SHP77 (cell line): Measurements from ENCODE around the gene EML6.

Experiments
- DNase-seq, 2 experiments: peaks; one replicate each; lab custom pipeline; 2025; lab: John Stamatoyannopoulos, UW

EML6 gene

DNA sequence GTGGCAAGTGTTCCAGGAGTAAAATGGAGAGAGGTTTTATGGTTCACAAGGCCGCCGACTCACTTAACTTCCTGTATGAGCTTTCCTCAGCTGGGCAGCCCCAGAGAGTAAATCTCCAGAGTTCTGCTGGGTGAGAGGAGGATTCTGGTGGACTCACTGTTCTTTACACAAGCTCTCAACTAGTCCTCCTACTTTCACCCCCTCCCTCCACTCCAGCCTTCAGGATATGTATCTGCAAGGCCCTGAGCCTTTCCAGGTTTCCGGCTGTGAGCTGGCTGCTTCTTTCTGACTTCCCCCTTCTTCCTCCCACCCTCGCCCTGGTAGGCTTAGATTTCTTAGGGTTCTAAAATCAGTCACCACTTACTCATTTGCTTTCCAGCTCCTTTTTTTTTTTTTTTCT, 34.0 kb downstream of the EML6 start:
- DNase-seq, result peak in 1 of 2 experiments; percentile 19

DNA sequence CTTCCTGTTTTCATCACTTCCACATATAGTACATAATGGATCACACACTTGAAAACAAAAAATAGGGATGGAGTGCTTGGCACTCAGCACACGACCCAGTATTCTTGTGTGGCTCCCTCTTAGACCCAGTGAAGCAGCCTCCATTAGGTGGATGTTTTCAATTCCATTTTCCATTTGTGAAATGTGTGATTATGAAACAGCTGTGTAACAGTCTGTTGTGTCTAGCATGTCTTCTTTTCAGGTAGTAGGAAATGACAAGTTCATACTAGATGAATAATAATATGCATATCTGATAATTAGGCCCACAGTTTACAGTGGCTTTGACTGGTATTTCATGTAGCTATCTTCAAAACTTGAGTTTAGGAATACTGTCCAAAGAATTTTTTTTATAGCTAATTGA, 35.5 kb downstream of the EML6 start:
- DNase-seq, result no peak

DNA sequence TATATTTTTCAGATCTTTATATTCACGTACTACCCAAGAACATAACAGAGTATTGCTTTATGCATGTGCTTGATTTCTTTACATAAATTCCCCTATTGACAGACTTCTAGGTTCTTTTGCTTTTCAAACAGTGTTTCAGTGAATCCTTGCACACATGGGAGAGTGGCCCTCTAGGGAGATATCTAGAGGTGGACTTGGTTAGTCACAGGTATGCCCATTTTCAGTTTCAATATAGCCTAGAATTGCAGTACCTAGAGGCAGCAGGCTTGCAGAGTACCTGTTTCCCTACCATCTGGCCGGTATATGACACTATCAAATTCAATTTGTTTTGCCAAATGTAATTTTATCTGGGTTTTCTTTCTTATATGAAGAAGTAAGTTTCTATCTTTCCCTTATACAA, 36.8 kb downstream of the EML6 start:
- DNase-seq, result no peak

DNA sequence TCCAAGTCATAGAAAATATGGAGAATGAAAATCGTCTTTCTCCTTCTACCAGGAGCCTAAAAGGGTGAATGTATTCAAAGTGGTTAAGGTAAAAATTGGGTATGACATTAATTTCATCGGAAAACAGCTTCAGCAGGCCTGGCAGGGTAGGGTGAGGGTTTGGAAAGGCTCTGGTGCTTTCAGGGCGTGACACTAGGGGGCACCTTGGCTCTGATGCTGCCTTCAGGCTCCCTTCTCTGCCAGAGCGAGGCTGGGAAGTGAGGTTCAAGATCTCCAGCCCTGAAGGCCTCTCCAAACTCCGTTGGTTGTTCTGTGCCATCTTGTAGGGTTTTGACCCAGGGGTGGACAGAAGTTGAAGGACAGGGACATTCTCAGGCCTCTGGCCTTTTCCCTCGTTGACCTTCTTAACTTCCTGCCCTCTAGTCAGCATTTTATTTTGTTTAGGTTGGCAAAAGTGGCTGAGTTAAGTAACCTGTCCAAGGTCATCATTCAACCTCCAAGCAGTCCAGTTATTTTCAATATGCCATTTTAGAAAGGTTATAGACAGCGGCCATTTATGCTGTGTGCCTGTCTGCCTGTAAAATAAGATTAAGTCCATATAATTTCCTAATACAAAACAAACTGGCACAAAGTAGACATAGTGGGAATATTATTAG, 40.3 kb downstream of the EML6 start:
- peak; percentile 17 to 52 for DNase-seq

DNA sequence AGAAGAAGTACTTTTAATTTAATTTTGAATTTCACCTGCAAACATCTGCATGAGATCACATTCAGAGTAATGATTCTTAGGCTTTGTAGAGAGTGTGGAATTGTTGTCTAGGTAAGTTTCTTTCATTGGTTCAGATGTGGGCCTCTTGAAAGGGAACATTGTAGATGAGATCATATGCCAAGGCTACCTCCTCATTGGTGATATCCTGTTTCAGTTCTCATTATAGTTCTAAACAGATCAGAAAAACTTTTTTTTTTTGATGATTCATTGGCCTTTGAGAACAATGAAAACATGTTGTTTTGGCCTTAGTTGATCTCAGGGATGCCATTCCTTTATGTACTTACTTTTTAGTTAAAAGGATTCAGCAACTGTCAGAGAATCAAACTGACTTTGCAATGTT, 44.5 kb downstream of the EML6 start:
- DNase-seq, result peak; percentile 46 to 52

DNA sequence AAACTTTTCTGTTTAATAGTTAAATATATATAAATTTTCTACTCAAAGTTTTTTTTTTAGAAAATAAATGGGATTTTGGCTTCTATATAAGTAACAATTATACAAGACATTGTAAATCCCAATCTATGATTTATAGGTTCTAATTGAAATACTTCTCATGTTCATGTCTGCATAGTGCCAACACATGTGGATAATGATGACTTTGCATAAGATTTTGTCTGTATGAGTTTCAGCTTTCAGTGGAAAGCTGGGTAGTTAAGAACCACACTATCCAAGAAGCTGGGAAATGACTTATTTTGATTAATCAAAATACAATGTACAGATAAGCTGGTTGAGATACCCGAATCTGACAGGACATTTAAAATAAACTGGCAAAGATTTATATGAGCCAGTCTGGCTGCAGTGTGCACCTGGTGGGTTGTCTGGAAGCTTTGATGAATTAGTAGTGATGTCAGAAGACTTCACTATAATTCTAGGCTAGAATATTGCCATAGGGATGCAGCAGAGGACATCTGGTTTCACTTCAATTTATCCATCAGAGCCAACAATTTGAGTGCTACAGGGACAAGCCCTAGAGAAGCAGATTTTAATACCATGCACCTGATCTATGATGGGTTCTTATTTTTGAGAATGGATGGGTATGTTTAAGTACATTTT, 45.4 kb downstream of the EML6 start:
- peak; percentile 96 to 97 for DNase-seq

DNA sequence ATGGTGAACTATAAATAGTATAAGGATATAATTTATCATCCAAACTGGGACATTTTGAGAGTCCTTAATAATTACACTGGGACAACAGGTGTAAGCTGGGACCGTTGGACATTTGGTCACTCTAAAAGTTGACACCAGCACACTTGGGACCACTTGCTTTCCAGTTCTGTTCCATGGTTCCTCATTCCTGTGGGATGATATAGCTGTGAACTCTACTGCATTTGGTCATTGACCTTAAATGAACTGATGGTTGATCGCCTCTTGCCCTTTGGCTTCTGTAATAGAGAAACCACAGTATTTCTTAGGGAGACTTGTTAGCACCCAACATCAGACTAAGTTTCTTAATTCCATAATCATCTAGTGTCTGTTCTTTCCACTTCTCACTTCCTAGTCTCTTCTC, 46.7 kb downstream of the EML6 start:
- DNase-seq, result no peak

DNA sequence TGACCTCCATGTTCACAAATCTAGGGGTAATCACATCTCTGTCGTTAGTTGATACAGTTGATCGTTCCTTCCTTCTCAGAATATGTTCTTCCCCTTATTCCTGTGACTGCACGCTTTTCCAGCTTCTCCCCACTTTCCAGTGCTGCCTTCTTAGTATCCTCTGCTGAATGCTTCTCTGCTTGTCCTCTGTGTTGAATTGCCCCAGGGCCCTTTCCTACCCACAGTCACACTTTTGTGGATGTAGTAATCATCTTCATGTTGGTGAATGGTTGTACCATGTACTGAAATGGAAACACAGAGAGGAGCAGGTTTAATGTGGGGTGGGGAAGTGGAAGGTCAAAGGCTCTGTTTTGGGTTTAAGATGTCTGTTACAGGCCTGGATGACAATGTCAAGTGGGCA, 47.2 kb downstream of the EML6 start:
- no peak for DNase-seq

DNA sequence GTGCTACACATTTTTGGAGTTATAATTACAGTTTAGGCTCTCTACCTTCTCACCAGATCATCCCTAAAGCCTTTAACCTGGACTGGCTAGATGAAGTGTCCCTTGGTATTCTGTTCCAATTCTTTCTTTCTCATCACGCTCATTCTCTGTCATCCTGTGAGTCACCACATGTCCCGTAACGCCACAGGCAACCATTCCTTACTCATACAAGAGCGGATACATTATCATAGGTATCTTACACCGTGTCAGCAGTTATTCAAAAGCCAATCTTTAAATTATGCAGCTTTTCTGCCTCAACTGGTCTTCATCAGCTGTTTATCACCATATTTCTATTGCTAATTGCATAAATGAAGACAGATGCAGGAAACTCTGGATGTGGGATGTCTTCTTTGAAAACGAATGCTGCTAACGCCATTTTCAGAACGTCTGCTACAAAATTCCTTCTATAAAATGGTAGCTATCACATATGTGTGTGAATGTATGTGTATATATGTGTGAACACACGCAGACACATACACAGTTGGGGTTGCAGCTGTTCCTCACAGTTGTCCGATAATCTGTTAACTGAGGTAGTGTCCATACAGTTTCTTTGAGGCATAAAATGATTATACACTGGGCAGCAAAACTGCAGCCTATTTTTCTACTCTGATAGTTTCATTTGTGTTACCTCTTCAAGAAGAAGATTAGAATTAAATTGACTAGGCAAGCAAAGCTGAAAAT, 47.9 kb downstream of the EML6 start:
- no peak for DNase-seq

DNA sequence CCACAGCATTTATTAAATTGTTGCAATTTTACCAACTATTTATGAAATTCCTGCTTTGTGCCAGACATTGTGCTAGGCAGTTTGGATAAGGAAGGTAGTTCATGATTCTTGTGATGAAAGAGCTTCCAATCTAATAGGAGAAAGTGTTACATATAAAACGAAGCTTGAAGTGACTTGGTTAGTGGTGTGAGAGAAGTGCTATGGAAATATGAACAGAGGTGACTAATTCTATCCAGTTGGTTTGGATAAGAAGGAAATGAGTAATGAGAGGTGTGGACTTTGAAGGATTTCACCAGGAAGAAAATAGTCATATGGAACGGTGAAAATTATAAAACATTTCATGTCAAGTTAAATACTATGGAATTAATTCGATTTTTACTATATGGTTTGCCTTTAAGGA, 48.6 kb downstream of the EML6 start:
- DNase-seq, result no peak

DNA sequence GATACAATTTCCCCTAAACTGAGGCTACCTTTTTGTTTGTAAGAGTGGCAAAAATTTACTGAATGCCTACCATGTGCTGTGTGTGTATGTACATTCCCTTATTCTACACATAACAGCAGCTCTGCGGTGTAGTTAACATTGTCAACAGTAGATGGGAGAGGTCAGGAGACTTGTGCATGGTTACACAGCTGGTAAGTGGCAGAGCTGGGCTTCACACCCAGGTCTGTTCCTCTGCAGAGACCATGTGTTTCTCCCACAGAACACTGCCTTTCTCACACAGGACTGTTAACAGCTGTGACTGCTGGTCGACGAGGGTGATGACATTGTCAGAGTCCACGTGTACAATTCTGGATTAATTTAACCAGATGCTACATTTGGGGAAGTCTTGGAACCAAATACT, 49.1 kb downstream of the EML6 start:
- peak; percentile 53 to 83 for DNase-seq

DNA sequence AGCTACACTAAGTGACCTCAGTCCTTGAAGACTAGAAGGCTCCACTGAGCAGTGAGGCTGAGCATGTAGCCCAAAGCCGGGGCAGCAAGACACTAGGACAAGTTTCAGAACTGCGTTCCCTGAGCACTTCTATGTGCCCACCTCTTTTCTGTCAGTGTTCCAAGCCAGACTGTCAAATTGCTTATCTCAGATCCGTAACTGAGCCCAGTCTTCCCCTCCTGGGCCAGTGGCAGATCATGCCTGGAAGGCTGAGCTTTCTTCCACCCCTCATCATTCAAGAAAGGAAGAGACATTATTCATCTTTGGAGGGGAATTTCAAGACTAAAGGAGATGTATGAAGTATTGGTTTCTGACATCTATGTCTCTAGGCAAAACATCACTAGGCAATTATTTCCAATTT, 49.8 kb downstream of the EML6 start:
- DNase-seq, result no peak

DNA sequence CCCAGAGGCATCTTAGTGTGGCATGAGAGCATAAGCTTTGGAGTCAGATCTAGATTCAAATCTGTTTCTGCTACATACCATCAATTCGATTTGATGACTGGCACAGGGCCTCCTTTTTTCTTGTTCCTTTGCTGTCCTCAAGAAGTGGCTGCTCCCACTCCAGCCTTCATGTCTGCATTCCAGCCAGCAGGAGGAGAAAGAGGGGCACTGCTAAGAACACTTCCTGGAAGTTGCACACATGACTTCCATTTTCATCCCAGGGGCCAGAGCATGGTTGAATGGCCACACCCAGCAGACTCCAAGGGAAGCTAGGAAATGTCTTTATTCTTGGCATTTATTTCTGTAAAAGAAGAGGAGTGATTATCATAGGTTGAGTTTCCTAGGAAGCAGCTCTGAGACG, 50.4 kb downstream of the EML6 start:
- DNase-seq, result no peak

DNA sequence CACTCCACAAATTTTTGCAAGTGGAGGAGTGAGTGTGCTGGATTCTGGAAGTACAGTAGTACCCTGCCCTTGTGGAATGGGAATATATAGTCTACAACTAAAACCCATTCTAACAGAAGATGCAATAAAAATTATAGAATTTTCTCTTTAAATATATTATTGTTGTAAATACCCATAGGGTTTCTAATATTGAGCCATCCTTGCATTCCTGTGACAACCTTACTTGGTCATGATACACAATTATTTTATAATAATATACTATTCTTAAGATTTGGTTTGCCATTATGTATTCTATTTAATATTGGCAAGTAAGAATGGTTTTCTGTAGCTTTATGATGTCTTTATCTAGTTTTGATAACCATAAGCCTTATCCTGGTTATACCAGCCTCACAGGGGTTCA, 52.2 kb downstream of the EML6 start:
- DNase-seq, result no peak

DNA sequence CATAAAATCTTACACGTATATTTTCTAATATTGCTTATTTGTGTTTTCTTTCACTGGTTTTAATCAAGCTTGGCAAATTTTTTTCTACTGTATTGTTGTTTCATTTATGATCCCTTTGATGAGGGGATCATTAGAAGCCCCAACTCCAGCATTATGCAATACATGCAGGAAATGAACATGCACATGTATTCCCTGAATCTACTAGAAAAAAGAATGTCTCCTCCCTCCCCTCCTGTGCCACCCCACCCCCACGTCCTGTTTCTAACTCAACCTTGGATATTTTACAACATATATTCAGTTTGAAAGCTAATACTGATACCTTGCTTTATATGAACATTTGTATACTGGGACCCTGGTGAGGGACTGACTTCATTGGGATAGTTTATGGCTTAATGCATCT, 53.0 kb downstream of the EML6 start:
- no peak for DNase-seq

DNA sequence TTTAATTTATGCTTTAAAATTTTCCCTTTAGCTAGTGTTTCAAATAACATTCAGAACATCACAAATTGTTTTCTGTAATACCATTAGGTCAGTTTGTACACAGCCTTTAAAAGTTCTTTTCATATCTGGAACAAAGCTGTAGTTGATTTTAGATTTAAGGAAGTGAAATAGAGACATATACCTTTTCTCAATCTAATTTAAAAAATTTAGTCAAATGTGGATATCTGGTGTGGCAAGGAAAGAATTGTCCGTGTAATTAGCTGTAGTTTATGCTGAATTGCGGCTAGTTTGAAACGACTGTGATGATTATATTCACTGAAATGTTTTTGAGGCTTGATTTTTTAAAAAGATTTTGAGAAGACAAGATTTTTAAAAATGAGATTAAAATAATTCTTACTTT, 59.9 kb downstream of the EML6 start:
- DNase-seq, result no peak

DNA sequence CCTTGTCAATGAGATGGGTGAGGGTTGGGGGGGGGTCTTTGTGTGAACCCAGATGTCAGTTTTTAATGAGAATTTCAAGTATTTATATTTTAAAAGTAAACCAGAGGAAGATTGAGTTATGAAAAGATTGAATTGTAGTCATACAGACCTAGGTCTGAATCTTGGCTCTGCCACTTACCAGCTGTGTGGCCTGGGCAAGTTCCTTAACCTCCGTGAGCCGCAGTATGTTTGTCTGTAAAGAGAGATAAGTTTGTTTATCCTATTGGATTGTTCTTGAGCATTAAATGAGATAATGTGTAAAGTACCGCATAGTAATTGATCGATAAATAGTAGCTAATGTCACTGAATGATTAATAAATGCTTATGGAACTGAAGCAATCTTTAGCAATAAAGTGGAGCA, 63.8 kb downstream of the EML6 start:
- no peak for DNase-seq

DNA sequence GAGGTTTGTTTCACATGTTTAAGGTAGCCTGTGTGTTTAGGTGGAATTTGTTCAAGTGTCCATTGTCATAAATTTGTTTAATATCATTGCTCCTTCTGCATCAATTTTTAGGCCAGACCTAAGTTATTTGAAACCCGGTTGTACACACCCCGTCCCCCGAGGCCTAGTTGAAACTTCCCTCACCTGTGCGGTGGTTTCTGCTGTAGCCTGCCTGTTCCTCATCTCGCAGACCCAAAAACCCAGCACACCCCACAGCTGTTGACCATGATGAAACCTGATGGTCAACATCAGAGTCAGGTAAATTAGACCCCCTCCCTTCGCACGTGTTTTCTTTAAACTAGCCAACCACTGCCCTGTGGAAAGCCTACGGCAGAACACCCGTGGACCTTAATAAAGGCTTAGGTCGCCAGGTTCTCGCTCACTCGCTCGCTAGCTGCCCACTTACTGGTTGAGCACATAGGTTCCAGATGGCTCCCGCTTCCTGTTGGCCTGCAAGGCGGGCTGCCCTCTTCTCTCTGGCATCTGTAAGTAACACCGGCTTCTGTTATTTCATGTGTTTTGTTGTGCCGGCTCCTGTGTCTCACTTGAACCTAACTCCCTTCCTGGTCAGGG, 64.4 kb downstream of the EML6 start:
- no peak for DNase-seq

DNA sequence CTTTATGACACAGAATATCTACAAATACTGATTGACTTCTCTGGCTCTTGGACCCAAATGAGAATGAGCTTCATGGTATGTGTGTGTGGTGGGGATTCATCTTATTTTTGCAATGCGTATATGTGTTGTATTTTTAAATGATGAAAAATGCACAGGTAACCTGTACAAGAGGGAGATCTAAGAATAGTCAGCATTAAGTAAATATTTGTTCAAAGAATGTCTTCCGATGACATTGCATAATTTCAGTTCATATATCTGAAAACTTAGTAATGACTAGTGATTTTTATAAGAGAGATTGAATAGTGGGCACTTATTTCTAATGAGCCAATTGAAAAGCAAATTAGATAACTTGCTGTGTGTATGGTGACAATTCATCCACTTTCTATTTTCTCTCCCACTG, 66.4 kb downstream of the EML6 start:
- DNase-seq, result no peak

DNA sequence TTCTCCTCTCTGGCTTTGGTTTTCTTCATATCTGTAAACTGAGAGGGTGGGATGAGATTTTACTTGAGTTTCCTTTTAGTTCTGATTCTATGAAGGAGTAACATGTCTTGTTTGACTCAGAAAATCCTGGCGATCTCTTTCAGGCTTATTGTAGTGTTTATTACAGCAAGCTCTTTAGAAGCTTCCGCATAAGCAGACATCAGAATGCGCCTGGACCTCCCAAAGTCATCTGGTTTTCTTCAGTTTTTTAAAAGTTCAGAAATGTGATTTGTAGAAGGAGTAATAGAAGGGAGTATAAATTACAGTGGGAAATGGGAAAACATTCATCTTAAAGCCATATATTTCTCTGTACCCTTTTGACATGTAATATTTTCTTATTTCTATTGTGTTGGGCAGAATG, 68.4 kb downstream of the EML6 start:
- DNase-seq, result no peak

DNA sequence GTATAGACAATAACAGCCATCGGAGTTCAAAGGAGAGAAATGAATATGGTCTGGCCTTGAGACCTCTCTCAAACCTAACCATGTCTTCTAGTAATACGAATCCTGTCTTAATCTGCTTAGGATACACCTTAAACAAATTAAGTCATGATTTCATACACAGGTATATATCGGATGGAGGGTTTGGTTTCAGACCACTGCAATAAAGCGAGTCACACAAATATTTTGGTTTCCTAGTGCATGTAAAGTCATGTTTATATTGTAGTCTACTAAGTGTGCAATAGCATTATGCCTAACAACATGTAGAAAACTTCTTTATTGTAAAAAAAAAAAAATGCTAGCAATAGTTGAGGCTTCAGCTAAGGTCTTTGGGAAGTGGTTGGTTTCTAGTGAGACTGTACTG, 73.8 kb downstream of the EML6 start:
- DNase-seq, result no peak

DNA sequence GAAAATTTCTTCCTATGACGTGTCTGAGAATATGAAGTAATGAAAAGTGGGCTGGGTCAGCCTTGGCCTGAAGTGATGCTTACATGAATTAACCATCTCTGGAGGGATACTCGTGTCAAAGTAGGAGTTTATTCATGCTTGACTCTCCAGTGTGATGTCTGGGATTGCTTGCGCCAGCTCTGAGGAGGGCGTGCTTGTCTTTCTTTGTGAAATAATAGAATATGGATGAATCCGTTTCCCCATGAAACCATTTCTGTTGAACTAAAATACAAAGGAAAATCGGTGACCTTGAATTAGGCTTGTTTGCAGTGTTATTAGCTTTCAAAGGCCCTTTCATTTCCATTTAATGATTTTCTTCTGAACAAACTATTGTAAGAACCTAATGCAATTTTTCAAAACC, 77.9 kb downstream of the EML6 start:
- no peak for DNase-seq
